ENCODE results near the gene DISC1.

DISC1 gene

DNA sequence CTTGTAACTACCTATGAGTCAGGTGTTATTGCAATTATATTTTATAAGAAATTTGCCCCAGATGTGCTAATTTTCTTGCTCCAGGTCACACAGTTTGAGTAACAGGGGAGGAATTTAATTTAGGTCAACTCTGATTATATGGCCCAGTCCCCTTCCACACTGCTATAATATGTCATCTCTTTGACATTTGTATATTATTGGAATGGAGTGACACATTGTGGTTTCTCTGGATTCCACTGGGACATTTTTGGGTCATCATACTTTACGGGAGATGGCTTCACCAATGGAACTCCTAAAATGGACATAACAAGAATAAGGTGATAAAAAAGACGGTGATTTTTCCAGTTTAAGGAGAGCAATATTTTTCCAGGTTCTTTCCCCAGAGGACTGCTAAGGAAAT is 191.2 kb downstream of the DISC1 start:
- DNase-seq (ENCODE audit: low read depth) = no peak

- DNase-seq (ENCODE audit: low read depth) = no peak
These were observed 191.7 kb downstream of the DISC1 start for GRCh38 chr1:231818337-231818736.

GRCh38 chr1:231821281-231821680 is 194.7 kb downstream of the DISC1 start:
- DNase-seq (ENCODE audit: low read depth) = no peak

DNA sequence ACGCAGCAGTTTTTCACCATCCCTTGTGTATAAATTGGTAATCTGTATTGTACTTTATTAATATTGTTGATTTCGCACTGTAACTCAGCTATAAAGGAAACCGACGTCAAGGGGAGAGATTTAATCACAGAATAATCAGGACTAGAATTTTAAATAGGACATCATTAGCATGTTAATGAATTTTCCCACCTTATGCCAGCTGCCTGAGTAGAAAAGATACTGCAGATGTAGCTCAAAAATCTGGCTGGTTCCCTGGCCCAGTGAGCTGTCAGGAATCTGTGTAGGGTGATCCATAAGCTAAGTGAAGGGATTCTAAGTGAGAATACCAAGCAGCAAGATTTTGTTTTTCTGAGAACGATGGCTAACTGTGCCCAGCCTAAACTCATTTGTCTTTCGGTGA is 195.5 kb downstream of the DISC1 start:
- no peak for DNase-seq (ENCODE audit: low read depth)

DNA sequence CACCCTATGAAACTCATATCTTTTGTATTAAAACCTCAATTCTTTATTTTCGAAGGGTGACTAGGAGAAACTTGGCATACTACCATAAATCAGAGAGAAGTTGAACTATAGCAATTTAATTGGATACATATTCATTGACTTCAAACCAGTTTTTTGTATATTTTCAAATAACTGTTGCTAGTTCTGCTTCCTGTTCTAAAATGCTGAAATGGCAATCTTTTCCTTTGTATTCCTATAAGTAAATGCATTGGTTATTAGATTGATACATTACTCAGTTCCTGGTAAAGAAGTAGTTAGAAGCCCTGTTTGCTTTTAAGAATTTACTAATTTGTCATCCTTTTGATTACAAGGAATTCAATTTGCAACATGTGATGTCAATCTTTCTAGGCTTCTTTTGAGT is 200.0 kb downstream of the DISC1 start:
- no peak for DNase-seq (ENCODE audit: low read depth)

DNA sequence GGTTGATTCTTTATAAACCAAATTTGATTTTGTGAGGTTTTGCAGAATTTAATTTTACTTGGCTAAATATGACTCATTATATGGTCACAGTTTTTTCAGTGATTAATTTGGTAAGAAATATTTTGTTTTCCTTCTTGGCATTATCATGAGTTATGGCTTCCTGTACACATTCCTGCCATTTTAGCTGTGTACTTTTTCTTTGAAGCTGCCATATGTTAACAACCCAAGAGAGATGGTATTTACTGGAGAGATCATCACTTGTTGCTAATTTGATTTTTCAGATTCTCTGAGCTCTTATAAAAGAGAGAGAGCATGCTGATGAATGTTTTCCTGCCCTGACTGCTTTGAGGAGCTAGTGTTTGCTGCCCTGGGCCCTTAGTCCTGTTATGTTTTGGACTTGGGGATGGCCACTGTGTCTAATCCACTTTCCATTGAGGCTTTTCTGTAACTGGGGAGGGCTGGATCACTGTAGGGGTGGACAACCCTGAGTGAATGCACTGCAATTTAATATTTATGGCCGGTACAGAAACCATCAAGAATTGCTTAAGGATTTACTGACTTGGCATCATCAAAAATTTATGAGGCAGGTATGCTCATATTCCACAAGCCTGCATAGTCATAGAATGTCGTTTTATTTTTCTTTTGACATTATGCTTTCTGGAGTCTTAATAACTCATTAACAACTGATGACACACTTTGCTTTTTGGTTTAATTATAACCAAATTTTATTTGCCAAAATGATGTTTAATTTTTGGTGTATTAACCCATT is 200.9 kb downstream of the DISC1 start:
- DNase-seq (ENCODE audit: low read depth) = no peak

DNA sequence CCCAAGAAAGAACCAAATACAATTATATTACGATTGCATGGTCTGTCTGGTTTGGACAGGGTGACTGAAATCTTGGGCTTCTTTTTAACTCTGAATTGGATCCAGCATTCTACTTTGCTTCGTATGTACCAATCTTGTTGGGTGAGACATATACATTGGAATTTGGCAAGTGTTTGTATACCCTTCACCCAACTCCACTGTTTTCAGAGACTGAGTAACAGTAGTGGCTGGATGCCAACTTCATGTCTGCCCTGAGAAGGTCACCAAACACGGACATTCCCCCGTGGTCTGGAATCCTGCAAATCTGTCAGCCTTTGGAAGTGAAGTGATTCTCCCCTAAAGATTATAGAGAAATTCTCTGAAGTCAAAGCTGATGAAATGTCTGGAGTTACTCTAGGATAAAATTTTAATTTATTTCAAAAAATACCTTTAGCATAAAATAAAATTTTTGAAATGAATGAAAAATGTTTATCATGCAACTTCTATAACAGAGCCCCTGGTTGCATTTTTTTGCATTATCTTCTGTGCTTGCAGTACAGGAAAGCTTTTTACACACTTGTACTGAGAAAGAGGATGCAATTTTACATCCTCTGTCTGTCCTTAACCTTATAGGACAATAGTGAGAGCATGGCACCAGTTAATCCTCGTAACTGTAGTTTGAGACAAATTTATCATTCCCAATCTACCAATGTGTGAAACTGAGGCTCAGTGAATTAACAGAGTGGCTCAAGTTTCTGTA is 201.8 kb downstream of the DISC1 start:
- no peak for DNase-seq (ENCODE audit: low read depth)

DNA sequence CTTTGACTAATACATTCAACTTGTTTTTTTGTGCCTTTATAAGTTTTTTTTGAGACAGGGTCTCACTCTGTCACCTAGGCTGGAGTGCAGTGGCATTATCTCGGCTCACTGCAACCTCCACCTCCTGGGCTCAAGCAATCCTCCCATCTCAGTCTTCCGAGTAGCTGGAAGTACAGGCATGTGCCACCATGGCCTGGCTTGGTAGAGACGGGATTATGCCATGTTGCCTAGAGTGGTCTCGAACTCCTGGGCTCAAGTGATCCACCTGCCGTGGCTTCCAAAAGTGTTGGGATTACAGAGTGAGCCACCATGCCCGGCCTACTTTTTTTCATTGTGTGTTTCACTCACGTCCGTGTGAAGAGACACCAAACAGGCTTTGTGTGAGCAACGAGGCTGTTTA is 202.7 kb downstream of the DISC1 start:
- no peak for DNase-seq (ENCODE audit: low read depth)

- no peak for DNase-seq (ENCODE audit: low read depth)
These were observed 209.8 kb downstream of the DISC1 start for GRCh38 chr1:231836227-231836893.

DNA sequence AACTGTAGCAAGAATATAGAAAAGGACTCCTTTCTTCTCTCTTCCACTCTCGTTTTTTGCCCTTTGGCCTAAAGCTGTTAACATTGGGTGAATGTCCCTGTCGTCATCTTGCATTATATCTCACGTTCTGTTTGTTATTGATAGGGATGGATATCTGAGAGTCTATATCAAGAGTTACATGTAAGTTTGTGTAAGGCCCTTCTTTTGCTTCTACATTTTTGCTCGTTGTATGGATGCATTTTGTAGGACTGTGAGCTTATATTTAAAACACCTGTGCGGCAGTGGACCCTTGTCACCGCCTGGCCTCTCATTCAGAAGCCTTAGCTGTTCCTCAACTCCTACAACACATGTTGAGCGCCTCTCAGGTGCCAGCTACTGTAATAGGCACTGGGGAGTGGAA is 211.9 kb downstream of the DISC1 start:
- no peak for DNase-seq (ENCODE audit: low read depth)

DNA sequence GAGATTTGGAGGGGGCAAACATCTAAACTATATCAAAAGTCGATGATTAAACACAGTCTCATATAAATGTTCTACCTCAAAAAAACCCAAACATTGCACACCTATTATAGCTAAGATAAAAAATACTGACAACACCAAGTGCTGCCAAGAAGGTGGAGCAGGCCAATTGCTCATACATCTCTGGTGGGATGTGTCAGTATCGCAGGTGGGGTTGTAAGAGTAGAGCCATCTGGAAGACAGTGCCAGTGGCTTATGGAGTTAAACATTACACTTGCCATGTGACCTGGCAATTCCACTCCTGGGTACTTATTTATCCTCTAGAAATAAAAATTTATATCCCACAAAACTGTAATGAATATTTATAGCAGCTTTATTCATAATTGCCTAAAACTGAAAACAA is 213.4 kb downstream of the DISC1 start:
- DNase-seq (ENCODE audit: low read depth) = no peak

GRCh38 chr1:231841616-231842344 is 215.2 kb downstream of the DISC1 start:
- no peak for DNase-seq (ENCODE audit: low read depth)

GRCh38 chr1:231842441-231842840 is 215.9 kb downstream of the DISC1 start:
- no peak for DNase-seq (ENCODE audit: low read depth)

DNA sequence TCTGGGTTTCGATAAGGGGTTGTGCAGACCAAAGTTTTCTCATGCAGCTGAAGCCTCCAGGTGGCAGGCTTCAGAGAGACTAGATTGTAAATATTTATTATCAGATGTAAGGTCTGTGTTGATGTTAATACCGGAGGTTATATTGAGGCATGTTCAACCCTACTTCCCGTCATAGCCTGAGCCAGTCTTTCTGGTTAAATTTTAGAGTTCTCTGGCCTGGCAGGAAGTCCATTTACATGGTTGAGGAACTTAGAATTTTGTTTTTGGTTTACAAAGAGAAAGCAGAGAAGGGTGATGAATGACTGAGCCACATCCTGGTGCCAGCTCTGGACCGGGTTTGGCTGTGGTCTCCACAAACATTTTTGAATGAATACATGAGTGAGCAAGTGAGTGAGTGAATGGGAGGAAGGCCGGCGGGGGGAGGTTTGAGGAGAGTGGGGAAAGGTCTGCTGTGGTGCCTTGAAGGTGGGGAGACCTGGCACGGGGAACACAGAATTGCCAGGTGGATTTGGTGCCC is 218.5 kb downstream of the DISC1 start:
- no peak for DNase-seq (ENCODE audit: low read depth)

DNA sequence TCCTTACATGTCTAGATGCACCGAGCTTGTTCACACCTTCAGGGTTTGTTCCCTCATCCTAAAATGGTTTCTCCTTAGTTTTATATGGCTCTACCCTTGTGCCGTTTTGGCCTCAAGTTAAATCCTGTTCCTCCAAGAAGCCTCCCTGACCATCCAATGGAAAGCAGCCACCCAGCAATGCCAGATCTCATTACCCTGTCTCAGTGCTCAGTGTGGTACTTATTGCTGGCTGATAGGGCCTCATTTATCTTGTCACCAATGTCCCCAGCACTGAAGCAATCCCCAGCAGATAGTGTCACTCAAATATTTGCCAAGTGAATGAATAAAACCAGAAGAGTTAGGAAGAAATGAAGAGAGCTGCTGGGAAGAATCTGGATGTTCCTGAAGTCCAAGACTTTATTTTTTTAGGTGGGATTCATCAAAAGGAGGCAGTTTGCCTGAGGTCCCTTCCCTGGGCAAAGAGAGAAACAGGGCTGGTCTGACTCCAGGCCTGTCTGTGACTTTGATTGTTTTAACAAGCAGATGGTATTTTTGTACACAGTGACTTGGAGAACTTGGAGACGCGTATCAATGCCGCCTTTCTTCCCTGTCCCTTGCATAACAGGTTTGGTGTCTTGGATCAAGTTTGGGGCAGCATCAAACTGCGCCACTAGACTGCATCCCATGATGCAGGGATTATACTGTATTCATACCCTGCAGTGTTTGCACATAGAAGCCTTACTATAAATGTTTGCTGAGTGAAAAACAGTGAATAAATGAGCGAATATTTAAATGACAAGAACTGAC is 221.2 kb downstream of the DISC1 start:
- DNase-seq (ENCODE audit: low read depth) = no peak

DNA sequence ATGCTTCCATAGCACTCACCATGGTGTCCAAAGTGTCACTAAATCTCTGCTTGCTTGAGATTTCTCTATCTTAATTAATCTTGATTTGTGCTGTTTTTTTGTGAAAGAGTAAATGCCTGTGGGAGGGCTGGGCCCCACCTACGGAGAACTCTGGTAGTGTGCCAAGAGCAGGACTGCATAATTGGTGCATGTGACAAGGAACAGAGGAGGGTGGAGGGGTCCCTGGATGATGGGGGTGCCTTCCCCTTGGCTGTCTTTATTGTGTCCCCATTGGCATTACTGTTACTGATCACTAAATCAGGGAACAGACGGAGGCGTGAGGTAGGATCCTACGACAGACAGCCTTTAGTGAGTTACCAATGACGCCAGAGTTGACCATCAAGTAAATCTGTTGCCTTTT is 223.4 kb downstream of the DISC1 start:
- DNase-seq (ENCODE audit: low read depth) = no peak

DNA sequence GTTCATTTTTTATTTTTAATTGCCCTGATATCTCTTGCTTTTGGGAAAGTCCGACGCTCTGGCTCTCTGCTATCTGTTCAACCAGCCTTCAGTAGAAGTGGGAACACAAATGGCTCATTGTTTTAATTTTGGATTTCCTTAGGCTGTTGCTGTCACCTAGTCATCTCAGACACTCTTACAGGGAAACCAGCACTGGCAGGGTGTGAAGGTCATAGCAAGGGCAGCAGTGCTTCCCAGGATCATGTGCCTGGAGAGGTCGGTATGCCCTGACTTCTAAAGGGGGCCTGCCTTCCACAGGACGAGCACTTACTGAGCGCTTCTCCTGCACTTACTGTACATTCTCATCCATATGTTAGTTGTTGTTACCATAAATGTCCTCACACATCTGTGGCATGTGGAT is 224.2 kb downstream of the DISC1 start:
- DNase-seq (ENCODE audit: low read depth) = no peak

DNA sequence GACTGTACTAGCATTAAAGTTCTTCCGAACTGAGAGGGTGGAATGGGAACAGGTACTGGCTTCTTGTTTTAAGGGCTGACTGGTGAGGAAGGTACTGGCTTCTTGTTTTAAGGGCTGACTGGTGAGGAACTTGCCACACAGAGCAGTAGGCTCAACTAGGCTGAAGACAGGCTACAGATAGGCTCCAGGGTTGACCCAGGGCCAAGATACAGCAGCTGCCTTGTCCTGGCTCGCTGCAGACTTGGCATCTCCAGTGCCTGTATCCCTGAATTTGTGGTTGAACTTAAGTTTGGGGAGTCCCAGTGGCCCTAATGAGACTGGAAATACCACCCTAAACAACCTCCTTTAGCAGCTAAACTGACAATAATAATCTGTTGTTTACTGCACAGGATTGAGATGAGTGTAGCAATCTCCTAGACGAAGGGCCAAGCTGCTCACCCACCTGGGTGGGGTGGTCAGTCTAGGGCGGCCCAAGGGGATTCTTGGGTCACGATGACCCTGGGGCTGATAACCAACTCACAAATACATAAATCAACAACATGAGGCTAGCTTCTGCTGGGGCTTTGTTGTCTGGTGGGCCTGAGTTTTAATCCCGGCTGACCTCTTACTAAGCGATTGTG is 227.1 kb downstream of the DISC1 start:
- DNase-seq (ENCODE audit: low read depth) = no peak

GRCh38 chr1:231855361-231855760 is 228.8 kb downstream of the DISC1 start:
- DNase-seq (ENCODE audit: low read depth) = no peak

DNA sequence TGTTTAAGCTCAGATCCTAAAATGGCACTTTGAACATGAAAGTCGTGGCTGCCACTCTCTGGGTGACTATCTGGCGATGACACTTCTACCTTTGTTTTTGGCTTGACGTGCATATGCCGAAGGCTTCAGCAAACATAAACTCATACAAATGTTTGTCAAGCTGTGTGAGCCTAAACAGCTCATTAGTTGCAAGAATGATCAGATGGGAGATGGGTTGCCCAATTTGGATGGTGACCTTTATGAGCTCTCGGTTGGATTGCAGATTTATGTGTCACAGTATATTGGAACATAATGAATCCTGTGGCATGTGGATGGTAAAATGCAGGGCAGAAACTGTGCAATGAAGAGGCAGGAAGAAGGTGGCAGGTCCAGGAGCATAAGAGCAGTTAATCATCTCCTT is 229.3 kb downstream of the DISC1 start:
- DNase-seq (ENCODE audit: low read depth) = no peak

DNA sequence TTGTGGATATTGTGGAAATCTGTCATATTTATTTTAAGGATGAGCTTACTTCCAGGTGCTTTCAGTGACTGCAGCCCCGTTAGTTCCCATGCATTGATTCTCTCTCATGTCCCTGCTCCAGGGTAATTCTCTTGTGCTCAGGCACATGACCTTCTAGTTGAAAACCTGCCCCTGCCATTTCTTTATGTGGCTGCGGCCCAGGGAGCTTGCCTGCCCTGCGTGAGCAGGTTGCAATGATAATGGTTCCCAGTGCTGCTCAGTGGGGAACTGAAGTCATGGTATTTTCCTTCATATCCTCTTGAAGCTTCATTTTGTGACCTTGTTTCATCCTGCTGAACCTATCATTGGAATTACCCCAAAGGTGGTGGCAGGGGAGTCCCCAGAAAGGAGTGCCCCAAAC is 229.8 kb downstream of the DISC1 start:
- DNase-seq (ENCODE audit: low read depth) = no peak
